ENCODE results near the gene LIMS3.
"Not testable (repeated sequence)": the region's sequence is repeated elsewhere in the genome, so short reads cannot be mapped to it uniquely, and the experiment has no call there.

DNA sequence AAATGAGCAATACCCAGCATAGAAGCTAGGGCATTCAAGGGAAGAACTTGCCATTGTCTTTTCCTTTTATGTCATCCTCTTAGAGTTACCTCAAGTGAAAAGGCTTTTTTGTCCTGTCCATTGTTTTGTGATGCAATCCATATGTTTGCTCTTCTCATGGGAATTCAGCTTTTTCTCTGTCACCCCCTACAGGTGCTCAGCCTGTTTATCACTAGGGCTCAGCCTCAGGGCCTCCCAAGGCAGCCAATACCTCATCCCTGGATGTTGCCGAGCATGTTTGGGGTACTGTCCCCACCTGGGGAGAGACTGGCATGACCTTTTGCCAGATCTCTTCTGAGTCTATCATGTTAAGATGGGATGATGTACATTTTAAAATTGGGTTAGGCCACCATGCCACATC is 65.5 kb downstream of the LIMS3 start:
- not testable (repeated sequence) for TF ChIP-seq CTCF (conservative IDR thresholded peaks at IDR 0.05 in 1 of 2, IDR thresholded peaks at IDR 0.05 in 1 of 2; ENCODE audit: low read depth in 1 of 2, low read length in 2 of 2); EZH2 (IDR thresholded peaks at IDR 0.05; ENCODE audit: low read length, missing control alignments)
